ENCODE results near the gene GPR173. TPM values are rescaled to one million over a fixed set of nuclear protein-coding genes. Genes with fewer than 3 reads are reported as not detected.

Gene GPR173
- total RNA-seq, 1 experiment from 2014 or later: 7.3 TPM

DNA sequence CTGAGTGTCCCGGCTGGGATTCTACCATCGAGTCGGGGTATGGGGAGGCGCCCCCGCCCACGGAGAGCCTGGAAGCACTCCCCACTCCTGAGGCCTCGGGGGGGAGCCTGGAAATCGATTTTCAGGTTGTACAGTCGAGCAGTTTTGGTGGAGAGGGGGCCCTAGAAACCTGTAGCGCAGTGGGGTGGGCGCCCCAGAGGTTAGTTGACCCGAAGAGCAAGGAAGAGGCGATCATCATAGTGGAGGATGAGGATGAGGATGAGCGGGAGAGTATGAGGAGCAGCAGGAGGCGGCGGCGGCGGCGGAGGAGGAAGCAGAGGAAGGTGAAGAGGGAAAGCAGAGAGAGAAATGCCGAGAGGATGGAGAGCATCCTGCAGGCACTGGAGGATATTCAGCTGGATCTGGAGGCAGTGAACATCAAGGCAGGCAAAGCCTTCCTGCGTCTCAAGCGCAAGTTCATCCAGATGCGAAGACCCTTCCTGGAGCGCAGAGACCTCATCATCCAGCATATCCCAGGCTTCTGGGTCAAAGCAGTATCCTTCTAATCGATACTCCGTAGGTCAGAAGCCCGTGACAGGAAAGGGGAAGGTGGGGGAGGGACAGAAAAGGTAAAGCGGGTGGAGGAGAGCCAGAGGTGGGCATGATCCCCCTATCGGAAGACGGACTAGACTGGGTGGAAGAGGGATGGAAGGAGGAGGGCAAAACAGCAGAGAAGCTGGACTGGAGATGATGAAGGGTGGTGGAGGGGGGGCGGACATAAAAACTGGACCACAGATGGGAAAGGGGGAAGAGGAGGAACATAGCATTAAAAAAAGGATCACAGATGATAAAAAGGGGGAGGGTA, 34.4 kb downstream of the GPR173 start:
- H3K27me3 Mint-ChIP-seq (ENCODE audit: low read depth): peaks cover 5% of the 10 kb centered on the region; the same call in 1 of the 2 replicates
- CTCF ChIA-PET: no interaction called here
- TF ChIP-seq ESRRA (CRISPR knock-in tag; IDR thresholded peaks at IDR 0.05; ENCODE audit: borderline replicate concordance) (no peak), FOXP1 (CRISPR knock-in tag; IDR thresholded peaks at IDR 0.05; ENCODE audit: borderline replicate concordance) (no peak), ETV6 (CRISPR knock-in tag; IDR thresholded peaks at IDR 0.05) (no peak), NR2C2 (CRISPR knock-in tag; IDR thresholded peaks at IDR 0.05) (no peak), SMAD3 (CRISPR knock-in tag; IDR thresholded peaks at IDR 0.05; ENCODE audit: borderline replicate concordance) (no peak), NR1H2 (CRISPR knock-in tag; IDR thresholded peaks at IDR 0.05) (no peak), NFATC4 (CRISPR knock-in tag; IDR thresholded peaks at IDR 0.05) (no peak), JAZF1 (CRISPR knock-in tag; IDR thresholded peaks at IDR 0.05) (no peak), TEAD4 (CRISPR knock-in tag; IDR thresholded peaks at IDR 0.05) (no peak)
- TF ChIP-seq, protein P1, sequence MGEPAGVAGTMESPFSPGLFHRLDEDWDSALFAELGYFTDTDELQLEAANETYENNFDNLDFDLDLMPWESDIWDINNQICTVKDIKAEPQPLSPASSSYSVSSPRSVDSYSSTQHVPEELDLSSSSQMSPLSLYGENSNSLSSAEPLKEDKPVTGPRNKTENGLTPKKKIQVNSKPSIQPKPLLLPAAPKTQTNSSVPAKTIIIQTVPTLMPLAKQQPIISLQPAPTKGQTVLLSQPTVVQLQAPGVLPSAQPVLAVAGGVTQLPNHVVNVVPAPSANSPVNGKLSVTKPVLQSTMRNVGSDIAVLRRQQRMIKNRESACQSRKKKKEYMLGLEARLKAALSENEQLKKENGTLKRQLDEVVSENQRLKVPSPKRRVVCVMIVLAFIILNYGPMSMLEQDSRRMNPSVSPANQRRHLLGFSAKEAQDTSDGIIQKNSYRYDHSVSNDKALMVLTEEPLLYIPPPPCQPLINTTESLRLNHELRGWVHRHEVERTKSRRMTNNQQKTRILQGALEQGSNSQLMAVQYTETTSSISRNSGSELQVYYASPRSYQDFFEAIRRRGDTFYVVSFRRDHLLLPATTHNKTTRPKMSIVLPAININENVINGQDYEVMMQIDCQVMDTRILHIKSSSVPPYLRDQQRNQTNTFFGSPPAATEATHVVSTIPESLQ (CRISPR knock-in tag; IDR thresholded peaks at IDR 0.05): no peak
- TF ChIP-seq, protein P2, sequence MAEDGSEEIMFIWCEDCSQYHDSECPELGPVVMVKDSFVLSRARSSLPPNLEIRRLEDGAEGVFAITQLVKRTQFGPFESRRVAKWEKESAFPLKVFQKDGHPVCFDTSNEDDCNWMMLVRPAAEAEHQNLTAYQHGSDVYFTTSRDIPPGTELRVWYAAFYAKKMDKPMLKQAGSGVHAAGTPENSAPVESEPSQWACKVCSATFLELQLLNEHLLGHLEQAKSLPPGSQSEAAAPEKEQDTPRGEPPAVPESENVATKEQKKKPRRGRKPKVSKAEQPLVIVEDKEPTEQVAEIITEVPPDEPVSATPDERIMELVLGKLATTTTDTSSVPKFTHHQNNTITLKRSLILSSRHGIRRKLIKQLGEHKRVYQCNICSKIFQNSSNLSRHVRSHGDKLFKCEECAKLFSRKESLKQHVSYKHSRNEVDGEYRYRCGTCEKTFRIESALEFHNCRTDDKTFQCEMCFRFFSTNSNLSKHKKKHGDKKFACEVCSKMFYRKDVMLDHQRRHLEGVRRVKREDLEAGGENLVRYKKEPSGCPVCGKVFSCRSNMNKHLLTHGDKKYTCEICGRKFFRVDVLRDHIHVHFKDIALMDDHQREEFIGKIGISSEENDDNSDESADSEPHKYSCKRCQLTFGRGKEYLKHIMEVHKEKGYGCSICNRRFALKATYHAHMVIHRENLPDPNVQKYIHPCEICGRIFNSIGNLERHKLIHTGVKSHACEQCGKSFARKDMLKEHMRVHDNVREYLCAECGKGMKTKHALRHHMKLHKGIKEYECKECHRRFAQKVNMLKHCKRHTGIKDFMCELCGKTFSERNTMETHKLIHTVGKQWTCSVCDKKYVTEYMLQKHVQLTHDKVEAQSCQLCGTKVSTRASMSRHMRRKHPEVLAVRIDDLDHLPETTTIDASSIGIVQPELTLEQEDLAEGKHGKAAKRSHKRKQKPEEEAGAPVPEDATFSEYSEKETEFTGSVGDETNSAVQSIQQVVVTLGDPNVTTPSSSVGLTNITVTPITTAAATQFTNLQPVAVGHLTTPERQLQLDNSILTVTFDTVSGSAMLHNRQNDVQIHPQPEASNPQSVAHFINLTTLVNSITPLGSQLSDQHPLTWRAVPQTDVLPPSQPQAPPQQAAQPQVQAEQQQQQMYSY (CRISPR knock-in tag; IDR thresholded peaks at IDR 0.05): no peak
- TF ChIP-seq, protein P3, sequence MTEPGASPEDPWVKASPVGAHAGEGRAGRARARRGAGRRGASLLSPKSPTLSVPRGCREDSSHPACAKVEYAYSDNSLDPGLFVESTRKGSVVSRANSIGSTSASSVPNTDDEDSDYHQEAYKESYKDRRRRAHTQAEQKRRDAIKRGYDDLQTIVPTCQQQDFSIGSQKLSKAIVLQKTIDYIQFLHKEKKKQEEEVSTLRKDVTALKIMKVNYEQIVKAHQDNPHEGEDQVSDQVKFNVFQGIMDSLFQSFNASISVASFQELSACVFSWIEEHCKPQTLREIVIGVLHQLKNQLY (CRISPR knock-in tag; IDR thresholded peaks at IDR 0.05): no peak
- TF ChIP-seq, protein P4, sequence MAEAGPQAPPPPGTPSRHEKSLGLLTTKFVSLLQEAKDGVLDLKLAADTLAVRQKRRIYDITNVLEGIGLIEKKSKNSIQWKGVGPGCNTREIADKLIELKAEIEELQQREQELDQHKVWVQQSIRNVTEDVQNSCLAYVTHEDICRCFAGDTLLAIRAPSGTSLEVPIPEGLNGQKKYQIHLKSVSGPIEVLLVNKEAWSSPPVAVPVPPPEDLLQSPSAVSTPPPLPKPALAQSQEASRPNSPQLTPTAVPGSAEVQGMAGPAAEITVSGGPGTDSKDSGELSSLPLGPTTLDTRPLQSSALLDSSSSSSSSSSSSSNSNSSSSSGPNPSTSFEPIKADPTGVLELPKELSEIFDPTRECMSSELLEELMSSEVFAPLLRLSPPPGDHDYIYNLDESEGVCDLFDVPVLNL (CRISPR knock-in tag; IDR thresholded peaks at IDR 0.05; ENCODE audit: borderline replicate concordance, low read depth): no peak
- TF ChIP-seq, protein P5, sequence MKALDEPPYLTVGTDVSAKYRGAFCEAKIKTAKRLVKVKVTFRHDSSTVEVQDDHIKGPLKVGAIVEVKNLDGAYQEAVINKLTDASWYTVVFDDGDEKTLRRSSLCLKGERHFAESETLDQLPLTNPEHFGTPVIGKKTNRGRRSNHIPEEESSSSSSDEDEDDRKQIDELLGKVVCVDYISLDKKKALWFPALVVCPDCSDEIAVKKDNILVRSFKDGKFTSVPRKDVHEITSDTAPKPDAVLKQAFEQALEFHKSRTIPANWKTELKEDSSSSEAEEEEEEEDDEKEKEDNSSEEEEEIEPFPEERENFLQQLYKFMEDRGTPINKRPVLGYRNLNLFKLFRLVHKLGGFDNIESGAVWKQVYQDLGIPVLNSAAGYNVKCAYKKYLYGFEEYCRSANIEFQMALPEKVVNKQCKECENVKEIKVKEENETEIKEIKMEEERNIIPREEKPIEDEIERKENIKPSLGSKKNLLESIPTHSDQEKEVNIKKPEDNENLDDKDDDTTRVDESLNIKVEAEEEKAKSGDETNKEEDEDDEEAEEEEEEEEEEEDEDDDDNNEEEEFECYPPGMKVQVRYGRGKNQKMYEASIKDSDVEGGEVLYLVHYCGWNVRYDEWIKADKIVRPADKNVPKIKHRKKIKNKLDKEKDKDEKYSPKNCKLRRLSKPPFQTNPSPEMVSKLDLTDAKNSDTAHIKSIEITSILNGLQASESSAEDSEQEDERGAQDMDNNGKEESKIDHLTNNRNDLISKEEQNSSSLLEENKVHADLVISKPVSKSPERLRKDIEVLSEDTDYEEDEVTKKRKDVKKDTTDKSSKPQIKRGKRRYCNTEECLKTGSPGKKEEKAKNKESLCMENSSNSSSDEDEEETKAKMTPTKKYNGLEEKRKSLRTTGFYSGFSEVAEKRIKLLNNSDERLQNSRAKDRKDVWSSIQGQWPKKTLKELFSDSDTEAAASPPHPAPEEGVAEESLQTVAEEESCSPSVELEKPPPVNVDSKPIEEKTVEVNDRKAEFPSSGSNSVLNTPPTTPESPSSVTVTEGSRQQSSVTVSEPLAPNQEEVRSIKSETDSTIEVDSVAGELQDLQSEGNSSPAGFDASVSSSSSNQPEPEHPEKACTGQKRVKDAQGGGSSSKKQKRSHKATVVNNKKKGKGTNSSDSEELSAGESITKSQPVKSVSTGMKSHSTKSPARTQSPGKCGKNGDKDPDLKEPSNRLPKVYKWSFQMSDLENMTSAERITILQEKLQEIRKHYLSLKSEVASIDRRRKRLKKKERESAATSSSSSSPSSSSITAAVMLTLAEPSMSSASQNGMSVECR (CRISPR knock-in tag; IDR thresholded peaks at IDR 0.05; ENCODE audit: borderline replicate concordance): no peak
- TF ChIP-seq, protein P6, sequence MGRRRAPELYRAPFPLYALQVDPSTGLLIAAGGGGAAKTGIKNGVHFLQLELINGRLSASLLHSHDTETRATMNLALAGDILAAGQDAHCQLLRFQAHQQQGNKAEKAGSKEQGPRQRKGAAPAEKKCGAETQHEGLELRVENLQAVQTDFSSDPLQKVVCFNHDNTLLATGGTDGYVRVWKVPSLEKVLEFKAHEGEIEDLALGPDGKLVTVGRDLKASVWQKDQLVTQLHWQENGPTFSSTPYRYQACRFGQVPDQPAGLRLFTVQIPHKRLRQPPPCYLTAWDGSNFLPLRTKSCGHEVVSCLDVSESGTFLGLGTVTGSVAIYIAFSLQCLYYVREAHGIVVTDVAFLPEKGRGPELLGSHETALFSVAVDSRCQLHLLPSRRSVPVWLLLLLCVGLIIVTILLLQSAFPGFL (CRISPR knock-in tag; IDR thresholded peaks at IDR 0.05; ENCODE audit: borderline replicate concordance): no peak
- TF ChIP-seq, protein P7, sequence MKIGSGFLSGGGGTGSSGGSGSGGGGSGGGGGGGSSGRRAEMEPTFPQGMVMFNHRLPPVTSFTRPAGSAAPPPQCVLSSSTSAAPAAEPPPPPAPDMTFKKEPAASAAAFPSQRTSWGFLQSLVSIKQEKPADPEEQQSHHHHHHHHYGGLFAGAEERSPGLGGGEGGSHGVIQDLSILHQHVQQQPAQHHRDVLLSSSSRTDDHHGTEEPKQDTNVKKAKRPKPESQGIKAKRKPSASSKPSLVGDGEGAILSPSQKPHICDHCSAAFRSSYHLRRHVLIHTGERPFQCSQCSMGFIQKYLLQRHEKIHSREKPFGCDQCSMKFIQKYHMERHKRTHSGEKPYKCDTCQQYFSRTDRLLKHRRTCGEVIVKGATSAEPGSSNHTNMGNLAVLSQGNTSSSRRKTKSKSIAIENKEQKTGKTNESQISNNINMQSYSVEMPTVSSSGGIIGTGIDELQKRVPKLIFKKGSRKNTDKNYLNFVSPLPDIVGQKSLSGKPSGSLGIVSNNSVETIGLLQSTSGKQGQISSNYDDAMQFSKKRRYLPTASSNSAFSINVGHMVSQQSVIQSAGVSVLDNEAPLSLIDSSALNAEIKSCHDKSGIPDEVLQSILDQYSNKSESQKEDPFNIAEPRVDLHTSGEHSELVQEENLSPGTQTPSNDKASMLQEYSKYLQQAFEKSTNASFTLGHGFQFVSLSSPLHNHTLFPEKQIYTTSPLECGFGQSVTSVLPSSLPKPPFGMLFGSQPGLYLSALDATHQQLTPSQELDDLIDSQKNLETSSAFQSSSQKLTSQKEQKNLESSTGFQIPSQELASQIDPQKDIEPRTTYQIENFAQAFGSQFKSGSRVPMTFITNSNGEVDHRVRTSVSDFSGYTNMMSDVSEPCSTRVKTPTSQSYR (CRISPR knock-in tag; IDR thresholded peaks at IDR 0.05): no peak

More for the DNA sequence above, 34.4 kb downstream of the GPR173 start:
- ATAC-seq (no peak), DNase-seq (ENCODE audit: low spot score) (no peak)
- Mint-ChIP-seq H3K4me1 (peaks cover 19% of the 10 kb centered on the region), H3K9me3 (no peaks in the 10 kb centered on the region), H3K36me3 (peaks cover 21% of the 10 kb centered on the region), H3K4me3 (peak overlapping the region; percentile 88), H3K27ac (no peak overlapping the region)
- POLR2A ChIA-PET: interaction anchor here (0.6 to 1.2 kb wide), 3 partner anchors 10 to 144 kb away, joined by 3 read pairs; partner anchors contain the start of gene KANTR

Measured in WTC11 (cell line).